Endothelial cell of umbilical vein (primary cell): ENCODE measurements around the gene DLST. TPM values are rescaled to one million over a fixed set of nuclear protein-coding genes. Genes with fewer than 3 reads are reported as not detected.

Experiments
- BruUV-seq: library from RNA; stranded (reverse); fragments of 400-500 nt; replicated peaks from 2 replicates; lab custom pipeline; 2021; lab: Mats Ljungman, UMichigan
- CTCF ChIA-PET: fragments of 300-600, 350-600 bp; sonication (Branson Sonifier 250); formaldehyde crosslinking; loops from one replicate; lab custom pipeline; 2021; ENCODE audit warnings: antibody characterized with exemption, inconsistent platforms; lab: Charles Lee
- POLR2A ChIA-PET: fragments of 300-600, 350-600 bp; sonication (Branson Sonifier 250); formaldehyde crosslinking; loops from one replicate; lab custom pipeline; 2021; ENCODE audit warnings: antibody characterized with exemption, inconsistent platforms; lab: Charles Lee
- DNase-seq: peaks from one replicate; pipeline ENCODE4 v3.0.0-alpha.2; 2011; ENCODE audit warnings: low read depth, low spot score
- FAIRE-seq: peaks from 2 replicates; lab custom pipeline; 2011; peaks lifted over from hg19 to GRCh38; lab: Jason Lieb, UNC
- H2AFZ ChIP-seq: 2 replicates; pipeline ENCODE4 v1.6.0; 2012; ENCODE audit warnings: low read depth, low read length, control low read depth, inconsistent platforms
- H3K27ac ChIP-seq: 2 replicates; pipeline ENCODE4 v1.5.1; 2011; ENCODE audit warnings: low read depth, mild to moderate bottlenecking, control low read depth, low read length, moderate library complexity; ENCODE audit not compliant: insufficient read depth
- H3K27me3 ChIP-seq, 2 experiments: 2 replicates each; pipeline versions ENCODE4 v1.6.0 to v1.6.1; 2011; ENCODE audit warnings: low read length in 2 of 2, mixed read lengths in 1 of 2; ENCODE audit not compliant: control insufficient read depth in 2 of 2, insufficient read depth in 2 of 2
- H3K36me3 ChIP-seq, 2 experiments: 2 replicates in 1 of 2; 3 replicates in 1 of 2; pipeline ENCODE4 v1.5.1; 2011; ENCODE audit warnings: low read length in 2 of 2, mild to moderate bottlenecking in 1 of 2, moderate library complexity in 1 of 2; ENCODE audit not compliant: control insufficient read depth in 2 of 2, insufficient read depth in 2 of 2; ENCODE audit errors: extremely low read depth in 1 of 2
- H3K4me1 ChIP-seq: 3 replicates; pipeline ENCODE4 v1.5.1; 2011; ENCODE audit warnings: mild to moderate bottlenecking, low read length; ENCODE audit not compliant: control insufficient read depth, insufficient read depth; ENCODE audit errors: extremely low read depth
- H3K4me2 ChIP-seq: 2 replicates; pipeline ENCODE4 v1.6.1; 2011; ENCODE audit warnings: low read length, control low read depth, mixed read lengths; ENCODE audit not compliant: insufficient read depth
- H3K4me3 ChIP-seq, 3 experiments: fragments of 200-600 bp in 1 of 3; sonication (generic), shearing (Covaris generic) in 1 of 3; replicated peaks in 1 of 3; 2 replicates each; pipeline ENCODE4 v1.5.1; 2011 to 2016; ENCODE audit warnings: control low read depth in 3 of 3, low read length in 3 of 3, mild to moderate bottlenecking in 2 of 3, inconsistent platforms in 1 of 3, low read depth in 1 of 3, moderate library complexity in 1 of 3; ENCODE audit not compliant: insufficient read depth in 1 of 3
- H3K79me2 ChIP-seq: 2 replicates; pipeline ENCODE4 v1.6.0; 2012; ENCODE audit warnings: low read length, inconsistent platforms; ENCODE audit not compliant: control insufficient read depth, insufficient read depth
- H3K9ac ChIP-seq: replicated peaks from 2 replicates; pipeline ENCODE3; 2011; ENCODE audit warnings: low read length, control low read depth; ENCODE audit not compliant: insufficient read depth; ENCODE audit errors: extremely low read depth
- H3K9me1 ChIP-seq: replicated peaks from 3 replicates; pipeline ENCODE4 v1.6.0; 2011; ENCODE audit warnings: mild to moderate bottlenecking, low read length; ENCODE audit not compliant: control insufficient read depth, insufficient read depth; ENCODE audit errors: extremely low read depth
- H3K9me3 ChIP-seq: replicated peaks from 2 replicates; pipeline ENCODE4 v1.5.1; 2012; ENCODE audit warnings: low read length, inconsistent platforms; ENCODE audit not compliant: control insufficient read depth, insufficient read depth
- H4K20me1 ChIP-seq: replicated peaks from 2 replicates; pipeline ENCODE3; 2011; ENCODE audit warnings: mild to moderate bottlenecking, low read length; ENCODE audit not compliant: control insufficient read depth, insufficient read depth; ENCODE audit errors: extremely low read depth
- CTCF ChIP-seq, 2 donors: IDR thresholded peaks; 1 replicate in 1 of 2; 2 replicates in 1 of 2; pipeline ENCODE4 v1.5.1; 2011; ENCODE audit warnings: low read length in 2 of 2, mild to moderate bottlenecking in 2 of 2, moderate library complexity in 2 of 2, control low read depth in 1 of 2, inconsistent platforms in 1 of 2, low read depth in 1 of 2; ENCODE audit not compliant: insufficient read depth in 1 of 2; ENCODE audit errors: extremely low read depth in 1 of 2
- EZH2 ChIP-seq: IDR thresholded peaks from 2 replicates; pipeline ENCODE4 v1.6.1; 2012; ENCODE audit warnings: borderline replicate concordance, low read depth, mild to moderate bottlenecking, moderate library complexity, low read length, inconsistent platforms; ENCODE audit not compliant: severe bottlenecking
- FOS ChIP-seq: IDR thresholded peaks from 2 replicates; pipeline ENCODE4 v1.6.1; 2011; ENCODE audit warnings: mild to moderate bottlenecking, low read length, moderate library complexity, borderline replicate concordance; ENCODE audit not compliant: insufficient read depth
- GATA2 ChIP-seq: IDR thresholded peaks from 2 replicates; pipeline ENCODE4 v1.7.0; 2011; ENCODE audit warnings: low read depth, mild to moderate bottlenecking, moderate library complexity, mixed read lengths, low read length; ENCODE audit not compliant: insufficient read length, insufficient read depth
- JUN ChIP-seq: IDR thresholded peaks from 2 replicates; pipeline ENCODE4 v1.6.1; 2011; ENCODE audit warnings: borderline replicate concordance, low read depth; ENCODE audit not compliant: insufficient read length, insufficient read depth
- MYC ChIP-seq: IDR thresholded peaks from one replicate; pipeline ENCODE4 v1.6.1; 2011; ENCODE audit warnings: mild to moderate bottlenecking, low read depth, low read length
- POLR2A ChIP-seq: IDR thresholded peaks from 2 replicates; pipeline ENCODE4 v1.6.1; 2012; ENCODE audit warnings: low read depth, mild to moderate bottlenecking, control low read depth, low read length
- POLR2AphosphoS5 ChIP-seq: IDR thresholded peaks from 2 replicates; pipeline ENCODE4 v1.6.1; 2012; ENCODE audit warnings: low read depth, mild to moderate bottlenecking, control low read depth, low read length, moderate library complexity; ENCODE audit not compliant: insufficient read depth
- dilution Hi-C: fragments of 300-500 bp; cut with MboI; formaldehyde crosslinking; loops from one replicate; pipeline ENCODE4 v1.15.0; 2019; ENCODE audit warnings: low sequenced_read_pairs; ENCODE audit not compliant: extremely low pct_ligation_motif_present
- intact Hi-C: fragments of 100-400 bp; cut with micrococcal nuclease; formaldehyde crosslinking; loops from one replicate; pipeline ENCODE4 v1.10.0; 2022
- polyA plus RNA-seq, 4 experiments: library from polyadenylated mRNA; depleted of rRNA in 3 of 4; stranded (reverse) in 3 of 4; unstranded in 1 of 4; fragments of >200 nt; gene quantifications; 2 replicates each; pipeline versions ENCODE4 v1.2.1 to v1.2.3, GENCODE V29; 2011 to 2012; ENCODE audit warnings: missing spikeins in 1 of 4
- total RNA-seq: library from RNA; stranded (reverse); gene quantifications from 2 replicates; pipeline ENCODE4 v1.2.3, GENCODE V29; 2021
- TF ChIP-seq, protein P1 (sequence below): IDR thresholded peaks from 2 replicates; pipeline ENCODE4 v1.6.1; 2011; ENCODE audit not compliant: insufficient read depth, insufficient read length

DLST gene
- total and polyA plus RNA-seq, 2 donors (not counting 3 experiments of a cell fraction or from before 2014, with no cell fraction given) = 98.4 to 110 TPM

GRCh38 chr14:74836251-74836960 lies 45.3 kb upstream of the DLST start:
- POLR2A ChIA-PET = no interaction called here
- no peaks in the 10 kb centered on the region for H3K27me3 ChIP-seq

More at GRCh38 chr14:74836251-74836960, 45.3 kb upstream of the DLST start:
- H2AFZ ChIP-seq = no peak overlapping the region
- dilution Hi-C loops = no loop called here
- no peak overlapping the region for H3K4me2 ChIP-seq
- H3K9me3 ChIP-seq = no peaks in the 10 kb centered on the region
- DNase-seq (no peak), FAIRE-seq (no peak)
- no peaks in the 10 kb centered on the region for H3K79me2 ChIP-seq
- peaks cover 11% of the 10 kb centered on the region for H3K4me1 ChIP-seq
- no TSS peak for BruUV-seq
- H3K27ac ChIP-seq = no peak overlapping the region
- H3K4me3 ChIP-seq = no peak overlapping the region
- no peaks in the 10 kb centered on the region for H4K20me1 ChIP-seq
- intact Hi-C loops = no loop called here
- no peaks in the 10 kb centered on the region for H3K9me1 ChIP-seq
- CTCF ChIA-PET = interaction anchor here (1.0 to 1.5 kb wide), 3 partner anchors 17 to 228 kb away, joined by 3 to 7 read pairs (median 4); no protein-coding TSS in a partner anchor
- peaks cover 6 to 10% of the 10 kb centered on the region in 2 experiments for H3K36me3 ChIP-seq
- H3K9ac ChIP-seq = no peak overlapping the region
- TF ChIP-seq CTCF (IDR thresholded peaks at IDR 0.05; ENCODE audit: extremely low read depth in 1 of 2, insufficient read depth in 1 of 2, low read depth in 1 of 2, low read length in 2 of 2) (no peak), FOS (no peak), GATA2 (no peak), POLR2A (no peak), EZH2 (no peak), JUN (no peak), POLR2AphosphoS5 (no peak), MYC (no peak)
- TF ChIP-seq, protein P1, sequence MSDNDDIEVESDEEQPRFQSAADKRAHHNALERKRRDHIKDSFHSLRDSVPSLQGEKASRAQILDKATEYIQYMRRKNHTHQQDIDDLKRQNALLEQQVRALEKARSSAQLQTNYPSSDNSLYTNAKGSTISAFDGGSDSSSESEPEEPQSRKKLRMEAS = no peak
